ENCODE measurements around the gene KCP. TPM values are rescaled to one million over a fixed set of nuclear protein-coding genes. Genes with fewer than 3 reads are reported as not detected.
"Not testable (repeated sequence)": the region's sequence is repeated elsewhere in the genome, so short reads cannot be mapped to it uniquely, and the experiment has no call there.

Gene KCP
- polyA plus RNA-seq, 1 donor (not counting 4 experiments of a cell fraction or from before 2014, with no cell fraction given), result not detected

DNA sequence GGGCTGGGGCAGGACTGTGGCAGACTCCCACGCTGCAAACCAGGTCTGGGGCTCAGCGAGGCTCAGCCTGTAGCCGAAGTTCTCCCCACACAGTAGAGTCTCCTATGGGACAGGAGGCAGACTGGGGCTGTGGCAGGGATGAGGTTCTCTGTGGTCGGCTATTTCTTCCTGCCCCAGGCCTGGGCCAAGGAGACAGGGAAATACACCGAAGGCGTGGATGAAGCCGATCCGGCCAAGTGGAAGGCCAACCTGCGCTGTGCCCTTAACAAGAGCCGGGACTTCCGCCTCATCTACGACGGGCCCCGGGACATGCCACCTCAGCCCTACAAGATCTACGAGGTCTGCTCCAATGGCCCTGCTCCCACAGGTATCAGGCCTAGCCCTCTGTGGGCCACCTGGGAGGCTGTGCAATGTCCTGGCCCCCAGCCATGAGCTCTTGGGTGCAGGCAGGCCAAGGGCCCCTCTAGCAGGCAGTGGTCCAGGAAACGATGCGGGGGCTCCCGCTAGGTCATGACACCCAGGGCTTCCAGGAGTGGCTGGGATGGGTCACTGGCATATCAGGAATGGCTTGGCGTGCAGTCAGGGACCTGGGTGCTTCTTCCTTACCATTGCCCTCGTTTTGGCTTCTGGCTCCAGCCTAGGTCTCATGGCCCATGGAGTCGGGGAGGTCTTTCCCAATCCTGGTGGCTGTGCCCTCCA lies 35.3 kb upstream of the KCP start:
- TF ChIP-seq, protein P1, sequence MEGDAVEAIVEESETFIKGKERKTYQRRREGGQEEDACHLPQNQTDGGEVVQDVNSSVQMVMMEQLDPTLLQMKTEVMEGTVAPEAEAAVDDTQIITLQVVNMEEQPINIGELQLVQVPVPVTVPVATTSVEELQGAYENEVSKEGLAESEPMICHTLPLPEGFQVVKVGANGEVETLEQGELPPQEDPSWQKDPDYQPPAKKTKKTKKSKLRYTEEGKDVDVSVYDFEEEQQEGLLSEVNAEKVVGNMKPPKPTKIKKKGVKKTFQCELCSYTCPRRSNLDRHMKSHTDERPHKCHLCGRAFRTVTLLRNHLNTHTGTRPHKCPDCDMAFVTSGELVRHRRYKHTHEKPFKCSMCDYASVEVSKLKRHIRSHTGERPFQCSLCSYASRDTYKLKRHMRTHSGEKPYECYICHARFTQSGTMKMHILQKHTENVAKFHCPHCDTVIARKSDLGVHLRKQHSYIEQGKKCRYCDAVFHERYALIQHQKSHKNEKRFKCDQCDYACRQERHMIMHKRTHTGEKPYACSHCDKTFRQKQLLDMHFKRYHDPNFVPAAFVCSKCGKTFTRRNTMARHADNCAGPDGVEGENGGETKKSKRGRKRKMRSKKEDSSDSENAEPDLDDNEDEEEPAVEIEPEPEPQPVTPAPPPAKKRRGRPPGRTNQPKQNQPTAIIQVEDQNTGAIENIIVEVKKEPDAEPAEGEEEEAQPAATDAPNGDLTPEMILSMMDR (optimal IDR thresholded peaks at IDR 0.05 in 1 of 3, IDR thresholded peaks at IDR 0.05 in 1 of 3, conservative IDR thresholded peaks at IDR 0.05 in 1 of 3; ENCODE audit: extremely low read depth in 1 of 3, insufficient read depth in 2 of 3, low read length in 3 of 3), result no peak
- no peak for TF ChIP-seq EZH2 (IDR thresholded peaks at IDR 0.05; ENCODE audit: low read length)
- Histone ChIP-seq H3K9me3 (ENCODE audit: control insufficient read depth, low read depth, low read length) (no peaks in the 10 kb centered on the region), H4K20me1 (ENCODE audit: control insufficient read depth, extremely low read depth, insufficient read depth, low read length) (no peaks in the 10 kb centered on the region), H3K9me1 (ENCODE audit: control insufficient read depth, extremely low read depth, insufficient read depth, low read length) (no peaks in the 10 kb centered on the region), H3K79me2 (ENCODE audit: control insufficient read depth, insufficient read depth, low read length) (no peaks in the 10 kb centered on the region), H3K27me3 (ENCODE audit: control insufficient read depth, extremely low read depth, insufficient read depth, low read length) (no peaks in the 10 kb centered on the region), H3K9ac (ENCODE audit: control insufficient read depth, extremely low read depth, insufficient read depth, low read length) (no peak overlapping the region), H3K4me2 (ENCODE audit: control insufficient read depth, extremely low read depth, insufficient read depth, low read depth, low read length) (no peak overlapping the region), H3K4me1 (ENCODE audit: control insufficient read depth, extremely low read depth, insufficient read depth, low read length) (no peaks in the 10 kb centered on the region), H2AFZ (ENCODE audit: control insufficient read depth, low read length) (no peak overlapping the region), H3K27ac (ENCODE audit: control insufficient read depth, insufficient read depth, low read length) (no peak overlapping the region), H3K36me3 (ENCODE audit: control insufficient read depth in 2 of 2, extremely low read depth in 1 of 2, insufficient read depth in 2 of 2, low read length in 2 of 2) (peaks cover 0 to 2% of the 10 kb centered on the region in 2 experiments), H3K4me3 (ENCODE audit: control insufficient read depth in 2 of 3, extremely low read depth in 1 of 3, insufficient read depth in 2 of 3, low read depth in 1 of 3, low read length in 3 of 3) (no peak overlapping the region)
- no peak for DNase-seq (ENCODE audit: low read depth, low spot score)
- FAIRE-seq, result no peak
- dilution Hi-C loops (cut with MboI; ENCODE audit: extremely low pct_ligation_motif_present, low sequenced_read_pairs), result no loop called here

DNA sequence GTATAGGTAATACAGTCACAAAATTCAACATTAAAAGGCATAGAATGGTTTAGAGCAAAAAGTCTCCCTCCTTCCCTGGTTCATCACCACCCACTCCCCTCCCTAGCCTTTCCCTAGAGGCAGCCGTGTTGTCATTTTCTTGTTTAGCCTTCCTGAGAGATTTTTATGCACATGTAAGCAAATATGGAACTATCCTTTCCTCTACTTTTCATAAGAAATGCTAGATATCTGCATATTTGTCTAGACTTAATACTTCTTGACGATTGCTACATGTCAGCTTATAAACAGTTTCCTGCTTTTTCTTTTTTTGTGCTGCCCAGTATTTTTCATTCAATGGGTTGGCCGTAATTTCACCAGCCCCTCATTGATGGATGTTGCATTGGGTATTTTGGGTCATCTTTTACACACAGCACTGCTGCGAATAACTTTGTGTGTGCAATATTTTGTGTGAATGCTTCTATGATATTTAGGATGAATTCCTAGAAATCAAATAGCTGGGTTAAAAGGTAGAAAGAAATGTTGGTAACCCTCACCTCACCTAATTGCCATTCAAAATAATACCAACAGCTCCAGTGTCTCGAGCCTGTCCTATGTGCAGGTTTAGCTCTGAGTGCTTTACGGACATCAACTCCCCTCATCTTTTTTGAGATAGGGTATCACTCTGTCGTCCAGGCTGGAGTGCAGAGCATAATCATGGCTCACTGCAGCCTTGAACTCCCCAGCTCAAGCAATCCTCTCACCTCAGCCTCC lies 34.2 kb upstream of the KCP start:
- TF ChIP-seq, protein P1 (optimal IDR thresholded peaks at IDR 0.05 in 1 of 3, IDR thresholded peaks at IDR 0.05 in 1 of 3, conservative IDR thresholded peaks at IDR 0.05 in 1 of 3; ENCODE audit: extremely low read depth in 1 of 3, insufficient read depth in 2 of 3, low read length in 3 of 3), result no peak
- no peak for TF ChIP-seq EZH2 (IDR thresholded peaks at IDR 0.05; ENCODE audit: low read length)
- Histone ChIP-seq H3K4me3 (ENCODE audit: control insufficient read depth in 2 of 3, extremely low read depth in 1 of 3, insufficient read depth in 2 of 3, low read depth in 1 of 3, low read length in 3 of 3) (no peak overlapping the region), H3K27me3 (ENCODE audit: control insufficient read depth, extremely low read depth, insufficient read depth, low read length) (no peaks in the 10 kb centered on the region), H3K4me2 (ENCODE audit: control insufficient read depth, extremely low read depth, insufficient read depth, low read depth, low read length) (no peak overlapping the region), H3K4me1 (ENCODE audit: control insufficient read depth, extremely low read depth, insufficient read depth, low read length) (no peaks in the 10 kb centered on the region), H4K20me1 (ENCODE audit: control insufficient read depth, extremely low read depth, insufficient read depth, low read length) (no peaks in the 10 kb centered on the region), H3K9me3 (ENCODE audit: control insufficient read depth, low read depth, low read length) (no peaks in the 10 kb centered on the region), H3K79me2 (ENCODE audit: control insufficient read depth, insufficient read depth, low read length) (no peaks in the 10 kb centered on the region), H2AFZ (ENCODE audit: control insufficient read depth, low read length) (no peak overlapping the region), H3K9ac (ENCODE audit: control insufficient read depth, extremely low read depth, insufficient read depth, low read length) (no peak overlapping the region), H3K27ac (ENCODE audit: control insufficient read depth, insufficient read depth, low read length) (no peak overlapping the region), H3K9me1 (ENCODE audit: control insufficient read depth, extremely low read depth, insufficient read depth, low read length) (no peaks in the 10 kb centered on the region), H3K36me3 (ENCODE audit: control insufficient read depth in 2 of 2, extremely low read depth in 1 of 2, insufficient read depth in 2 of 2, low read length in 2 of 2) (peaks cover 0 to 2% of the 10 kb centered on the region in 2 experiments)
- FAIRE-seq (no peak), DNase-seq (ENCODE audit: low read depth, low spot score) (no peak)
- dilution Hi-C loops (cut with MboI; ENCODE audit: extremely low pct_ligation_motif_present, low sequenced_read_pairs), result no loop called here

DNA sequence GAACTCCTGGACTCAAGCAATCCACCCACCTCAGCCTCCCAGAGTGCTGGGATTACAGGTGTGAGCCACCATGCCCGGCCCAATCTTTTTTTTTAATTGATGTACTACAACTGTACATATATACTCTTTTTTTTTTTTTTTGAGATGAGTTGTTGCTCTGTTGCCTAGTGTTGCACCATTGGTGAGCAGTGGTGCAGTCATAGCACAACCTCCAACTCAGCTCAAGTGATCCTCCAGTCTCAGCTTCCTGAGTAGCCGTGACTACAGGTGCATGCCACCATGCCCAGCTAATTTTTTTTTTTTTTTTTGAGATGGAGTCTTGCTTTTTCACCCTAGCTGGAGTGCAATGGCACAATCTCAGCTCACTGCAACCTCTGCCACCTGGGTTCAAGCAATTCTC lies 32.7 kb upstream of the KCP start:
- dilution Hi-C loops (cut with MboI; ENCODE audit: extremely low pct_ligation_motif_present, low sequenced_read_pairs); H3K4me1 ChIP-seq (ENCODE audit: control insufficient read depth, extremely low read depth, insufficient read depth, low read length): not testable (repeated sequence)

More for the DNA sequence above, 32.7 kb upstream of the KCP start:
- not testable (repeated sequence) for H3K4me3 ChIP-seq (ENCODE audit: control insufficient read depth in 2 of 3, extremely low read depth in 1 of 3, insufficient read depth in 2 of 3, low read depth in 1 of 3, low read length in 3 of 3); H3K4me2 ChIP-seq (ENCODE audit: control insufficient read depth, extremely low read depth, insufficient read depth, low read depth, low read length); H3K9ac ChIP-seq (ENCODE audit: control insufficient read depth, extremely low read depth, insufficient read depth, low read length); FAIRE-seq; H3K36me3 ChIP-seq (ENCODE audit: control insufficient read depth in 2 of 2, extremely low read depth in 1 of 2, insufficient read depth in 2 of 2, low read length in 2 of 2); H3K79me2 ChIP-seq (ENCODE audit: control insufficient read depth, insufficient read depth, low read length); H3K9me1 ChIP-seq (ENCODE audit: control insufficient read depth, extremely low read depth, insufficient read depth, low read length); H3K27ac ChIP-seq (ENCODE audit: control insufficient read depth, insufficient read depth, low read length); DNase-seq (ENCODE audit: low read depth, low spot score); H4K20me1 ChIP-seq (ENCODE audit: control insufficient read depth, extremely low read depth, insufficient read depth, low read length); H3K9me3 ChIP-seq (ENCODE audit: control insufficient read depth, low read depth, low read length); H3K27me3 ChIP-seq (ENCODE audit: control insufficient read depth, extremely low read depth, insufficient read depth, low read length); H2AFZ ChIP-seq (ENCODE audit: control insufficient read depth, low read length)

All from keratinocyte (primary cell).